Measurements from ENCODE around the gene CBR1. TPM values are rescaled to one million over a fixed set of nuclear protein-coding genes. Genes with fewer than 3 reads are reported as not detected.

CBR1 gene
- total and polyA plus RNA-seq, 10 of the 15 experiments (the other 5 are each of a cell fraction or from before 2014, with no cell fraction given), result 16.9 to 138 (median 57.4) TPM

GRCh38 chr21:36082237-36082664 is 12.4 kb downstream of the CBR1 start (continued):
- TF ChIP-seq PRDM15 (CRISPR knock-in tag; IDR thresholded peaks at IDR 0.05), result no peak

- FAIRE-seq (no peak), DNase-seq (ENCODE audit: low read depth, low spot score) (no peak), ATAC-seq (peak; percentile 23; the same call in 1 of the 3 replicates)
- 27% methylated on average over 6 of the region's 6 CpGs for WGBS (ENCODE audit: insufficient coverage, insufficient replicate concordance, low lambda C conversion rate, missing lambda C conversion rate)
- ChIA-PET SMC1A (ENCODE audit: uncharacterized antibody, unreplicated experiment) (interaction anchor here (0.9 to 1.5 kb wide), 3 partner anchors 12 to 18 kb away, joined by 3 to 4 read pairs (median 3); partner anchors contain the start of gene CBR1), CTCF (interaction anchor here (1.2 to 1.5 kb wide), 3 partner anchors 9 to 25 kb away, joined by 4 to 5 read pairs (median 4); no protein-coding TSS in a partner anchor), RAD21 (ENCODE audit: unreplicated experiment) (no interaction called here), POLR2A (no interaction called here)
- Histone ChIP-seq H3K36me3 (ENCODE audit: control insufficient read depth in 2 of 2, insufficient read depth in 2 of 2, low read length in 1 of 2) (no peaks in the 10 kb centered on the region), H4K20me1 (ENCODE audit: control insufficient read depth, insufficient read depth) (no peaks in the 10 kb centered on the region), H3K27me3 (replicated peaks in 1 of 2; ENCODE audit: control insufficient read depth in 2 of 2, insufficient read depth in 2 of 2, low read length in 1 of 2) (no peaks in the 10 kb centered on the region), H3K9me3 (replicated peaks; ENCODE audit: control insufficient read depth, insufficient read depth, low read length) (peaks cover under 1% of the 10 kb centered on the region; the same call in 1 of the 3 replicates), H3K9ac (ENCODE audit: control insufficient read depth, insufficient read depth, low read length) (no peak overlapping the region), H3K4me1 (ENCODE audit: control insufficient read depth, insufficient read depth, low read length) (no peaks in the 10 kb centered on the region), H3K4me2 (ENCODE audit: control insufficient read depth, insufficient read depth) (no peak overlapping the region), H3K27ac (ENCODE audit: control insufficient read depth, insufficient read depth) (no peak overlapping the region), H3K79me2 (ENCODE audit: control insufficient read depth, insufficient read depth, low read length) (no peaks in the 10 kb centered on the region), H2AFZ (ENCODE audit: control insufficient read depth, low read depth, low read length) (no peak overlapping the region), H3K4me3 (no peak overlapping the region)
- no TSS peak for BruUV-seq (replicated peaks)
- intact Hi-C loops (cut with micrococcal nuclease; ENCODE audit: unreplicated experiment) (no loop called here), in situ Hi-C loops (cut with MboI) (no loop called here)
- TF ChIP-seq FOS (IDR thresholded peaks at IDR 0.05; ENCODE audit: borderline replicate concordance, extremely low read depth, insufficient read length), result no peak
- 0 out of 6 replicates have a peak, but pooled peaks of 1 of the 3 experiments have one; percentile 19 for TF ChIP-seq CTCF (IDR thresholded peaks at IDR 0.05 in 2 of 3, conservative IDR thresholded peaks at IDR 0.05 in 1 of 3; ENCODE audit: control insufficient read depth in 2 of 3, extremely low read depth in 1 of 3, insufficient read depth in 1 of 3, low read depth in 3 of 3, low read length in 3 of 3)
Observed at GRCh38 chr21:36087362-36088138, 17.7 kb downstream of the CBR1 start.
